Superior temporal gyrus (tissue), 1 donor: ENCODE results near the gene SSR1.

Source experiments
- DNase-seq: peaks from one replicate; pipeline ENCODE4 v3.0.0-alpha.2; 2016; ENCODE audit errors: extremely low spot score

The SSR1 gene

GRCh38 chr6:7239590-7239948 is 73.4 kb downstream of the SSR1 start:
- no peak for DNase-seq

- peak; percentile 52 for DNase-seq
Observed at GRCh38 chr6:7238900-7239589, 74.0 kb downstream of the SSR1 start.

GRCh38 chr6:7238526-7238899 is 74.5 kb downstream of the SSR1 start:
- DNase-seq: no peak

GRCh38 chr6:7237653-7238188 is 75.3 kb downstream of the SSR1 start:
- no peak for DNase-seq

GRCh38 chr6:7236306-7237209 is 76.4 kb downstream of the SSR1 start:
- DNase-seq: no peak

- DNase-seq: no peak
Observed at GRCh38 chr6:7235712-7236305, 77.2 kb downstream of the SSR1 start.

- DNase-seq: no peak
Observed at GRCh38 chr6:7234547-7234946, 78.5 kb downstream of the SSR1 start.

- DNase-seq: no peak
Observed at GRCh38 chr6:7232351-7232750, 80.6 kb downstream of the SSR1 start.

GRCh38 chr6:7230956-7231713 is 81.9 kb downstream of the SSR1 start:
- DNase-seq: no peak

GRCh38 chr6:7230327-7230691 is 82.7 kb downstream of the SSR1 start:
- no peak for DNase-seq

- DNase-seq: no peak
Observed at GRCh38 chr6:7229376-7230326, 83.3 kb downstream of the SSR1 start.

GRCh38 chr6:7228662-7229375 is 84.2 kb downstream of the SSR1 start:
- DNase-seq: no peak

GRCh38 chr6:7224731-7225130 is 88.3 kb downstream of the SSR1 start:
- DNase-seq: no peak

- no peak for DNase-seq
Observed at GRCh38 chr6:7222197-7222596, 90.8 kb downstream of the SSR1 start.

GRCh38 chr6:7219310-7219709 is 93.7 kb downstream of the SSR1 start:
- DNase-seq: no peak

GRCh38 chr6:7218406-7218988 is 94.5 kb downstream of the SSR1 start:
- no peak for DNase-seq
